Endometrium (tissue), 2 donors: ENCODE results near the gene DOCK4.

ENCODE experiments used
- FAIRE-seq: peaks from 2 replicates; lab custom pipeline; 2012; peaks lifted over from hg19 to GRCh38; lab: Jason Lieb, UNC
- donor health status: control.
- donor health status: control.

DOCK4 gene

DNA sequence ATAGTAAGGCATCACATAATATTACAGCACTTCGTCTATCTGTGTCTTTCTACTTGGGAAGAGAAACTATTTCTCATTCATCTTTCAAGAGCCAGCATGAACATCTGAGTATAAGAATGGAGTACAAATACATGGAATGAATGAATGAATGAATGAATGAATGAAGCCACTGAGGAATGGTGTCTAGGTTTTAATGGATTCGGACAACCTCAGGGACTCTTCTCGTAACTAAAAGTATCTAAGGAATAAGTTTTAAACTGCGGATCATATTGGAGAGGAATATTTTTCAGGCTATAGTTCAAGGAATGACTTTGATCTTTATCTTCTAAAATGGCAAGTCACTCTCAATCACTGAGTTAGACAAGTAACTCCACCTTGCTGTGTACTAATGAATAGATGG, 199.0 kb downstream of the DOCK4 start:
- FAIRE-seq: no peak

DNA sequence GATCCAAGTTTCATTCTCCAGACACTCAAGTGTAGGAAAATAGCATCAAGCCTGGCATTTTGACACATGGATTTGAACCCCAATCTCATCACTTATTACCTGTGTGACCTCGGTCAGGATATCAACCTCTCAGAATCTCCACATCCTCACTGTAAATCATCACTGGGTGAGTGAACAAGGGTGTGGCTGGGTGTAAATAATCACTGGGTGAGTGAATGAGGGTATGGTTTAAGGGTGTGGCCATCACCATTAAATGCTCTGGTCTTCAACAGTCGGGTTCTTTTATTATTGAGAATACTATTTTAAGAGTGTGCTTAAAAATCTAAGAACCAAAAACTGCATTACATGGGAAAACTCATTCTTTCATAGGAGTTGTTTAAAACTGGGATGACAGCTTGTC, 200.1 kb downstream of the DOCK4 start:
- FAIRE-seq: no peak

DNA sequence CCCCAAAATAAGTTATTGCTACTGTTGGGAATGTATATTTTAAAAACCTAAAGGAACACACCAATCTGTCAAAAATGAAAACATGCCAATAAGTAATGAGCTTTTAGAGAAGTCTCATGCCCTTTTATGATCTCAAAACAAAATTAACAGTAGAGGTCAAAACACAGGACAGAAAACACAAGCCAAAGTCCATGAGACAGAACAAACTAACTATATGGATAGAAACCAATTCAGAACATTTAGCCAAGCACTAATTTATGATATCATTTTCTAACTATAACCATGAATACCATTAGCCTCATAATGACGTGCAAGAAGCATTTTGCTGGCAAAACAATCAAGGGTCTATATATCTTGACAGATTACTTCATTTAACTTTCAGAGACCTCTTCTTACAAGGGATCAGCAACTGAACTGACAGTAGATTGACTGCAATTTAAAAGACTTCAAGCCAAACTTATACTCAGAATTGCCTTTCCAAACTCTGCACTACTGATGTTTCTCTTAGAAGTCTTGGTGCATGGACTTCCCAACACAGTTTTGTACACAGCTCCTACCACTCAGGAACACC, 200.9 kb downstream of the DOCK4 start:
- FAIRE-seq: no peak

DNA sequence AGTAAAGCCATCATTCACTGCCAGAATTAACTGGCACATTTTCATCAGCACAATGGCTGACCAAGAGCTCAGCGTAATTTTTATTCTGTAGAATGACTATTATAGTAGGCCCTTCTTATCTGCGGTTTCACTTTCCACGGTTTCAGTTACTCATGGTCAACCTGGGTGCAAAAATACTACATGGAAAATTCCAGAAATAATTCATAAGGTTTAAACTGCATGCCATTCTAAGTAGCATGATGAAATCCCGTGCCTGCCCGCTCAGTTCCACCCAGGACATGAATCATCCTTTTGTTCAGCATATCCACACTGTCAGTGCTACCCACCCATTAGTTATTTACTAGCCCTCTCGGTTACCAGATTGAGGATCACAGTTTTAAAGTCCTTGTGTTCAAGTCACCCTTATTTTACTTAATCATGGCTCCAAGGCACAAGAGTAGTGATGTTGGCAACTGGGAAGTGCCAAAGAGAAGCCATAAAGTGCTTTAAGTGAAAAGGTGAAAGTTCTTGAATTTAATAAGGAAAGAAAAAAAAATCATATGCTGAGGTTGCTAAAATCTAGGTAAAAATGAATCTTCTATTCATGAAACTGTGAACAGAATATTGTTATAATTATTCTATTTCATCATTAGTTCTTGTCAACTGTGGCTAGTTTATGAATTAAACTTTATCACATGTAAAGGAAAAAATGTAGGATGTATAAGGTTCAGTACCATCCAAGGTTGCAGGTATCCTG, 204.9 kb downstream of the DOCK4 start:
- no peak for FAIRE-seq

DNA sequence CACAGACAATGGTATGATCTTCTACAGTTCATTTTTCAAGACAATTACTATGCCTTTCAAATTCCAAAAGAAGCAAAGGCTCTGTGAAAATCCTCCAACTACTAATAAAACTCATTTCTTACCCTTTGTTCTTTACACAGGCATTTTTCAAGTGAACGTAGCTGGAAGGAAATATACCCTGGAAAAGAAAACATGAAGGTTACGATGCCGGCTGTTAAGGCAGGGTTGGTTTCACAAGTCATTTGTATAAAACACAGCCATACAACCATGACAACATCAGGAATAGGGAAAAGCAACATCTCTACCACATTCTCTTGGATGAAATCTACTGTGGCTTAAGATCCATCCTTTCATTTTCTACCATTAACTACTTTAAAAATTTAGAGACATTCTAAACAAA, 207.9 kb downstream of the DOCK4 start:
- FAIRE-seq: no peak

DNA sequence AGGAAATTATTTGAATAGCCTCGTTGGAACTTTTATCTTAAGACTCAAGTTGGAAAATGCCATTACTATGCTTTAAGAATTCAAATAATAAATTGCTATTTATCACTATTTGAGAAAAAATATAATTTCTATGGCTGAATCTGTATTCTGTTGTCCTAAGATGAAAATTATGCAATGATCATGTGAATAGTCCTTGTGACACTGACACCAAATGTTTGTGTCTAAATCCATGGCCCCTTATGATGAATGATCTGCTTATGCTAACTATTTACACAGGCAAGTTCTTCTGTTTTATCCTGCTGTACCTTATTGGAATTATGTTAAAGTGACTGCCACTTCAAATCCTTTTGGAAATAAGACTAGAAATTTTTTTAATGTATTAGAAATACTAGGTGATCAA, 208.7 kb downstream of the DOCK4 start:
- no peak for FAIRE-seq

DNA sequence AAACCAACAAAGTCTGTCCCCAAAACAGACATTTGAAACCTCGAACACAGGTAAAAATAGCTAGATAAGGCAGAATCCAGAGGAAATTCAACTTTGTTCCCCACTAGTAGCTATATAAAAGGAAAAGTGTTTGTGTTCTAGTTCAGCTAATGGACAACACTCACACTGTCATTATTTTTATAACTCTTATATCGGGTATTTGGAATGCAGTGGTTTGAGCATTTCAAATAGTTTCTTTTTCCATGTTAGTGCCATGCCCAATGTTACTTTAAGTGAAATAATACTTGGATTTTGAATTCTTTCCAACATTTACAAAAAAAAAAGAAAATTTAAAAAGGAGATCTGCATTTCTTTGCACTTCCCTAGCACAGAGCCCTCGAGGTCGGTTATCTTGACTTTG, 213.6 kb downstream of the DOCK4 start:
- FAIRE-seq: no peak

DNA sequence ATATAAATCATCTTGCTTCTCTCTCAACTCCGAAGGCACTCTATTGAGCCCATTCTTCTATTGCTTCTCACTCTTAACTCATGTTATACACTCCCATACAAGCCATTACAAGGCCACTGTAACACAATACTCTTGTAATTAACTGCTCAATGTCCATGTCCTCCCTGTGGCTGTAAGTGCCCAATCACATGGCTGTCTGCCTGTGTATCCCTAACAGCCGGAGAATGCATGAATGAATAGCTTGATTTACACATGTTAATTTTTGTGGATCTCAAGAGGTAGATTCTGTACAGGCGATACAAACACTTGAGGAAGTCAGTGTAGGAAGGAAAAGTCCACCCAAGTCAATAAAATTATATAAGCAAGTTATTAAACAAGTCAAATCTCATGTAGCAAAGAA, 215.6 kb downstream of the DOCK4 start:
- FAIRE-seq: no peak

DNA sequence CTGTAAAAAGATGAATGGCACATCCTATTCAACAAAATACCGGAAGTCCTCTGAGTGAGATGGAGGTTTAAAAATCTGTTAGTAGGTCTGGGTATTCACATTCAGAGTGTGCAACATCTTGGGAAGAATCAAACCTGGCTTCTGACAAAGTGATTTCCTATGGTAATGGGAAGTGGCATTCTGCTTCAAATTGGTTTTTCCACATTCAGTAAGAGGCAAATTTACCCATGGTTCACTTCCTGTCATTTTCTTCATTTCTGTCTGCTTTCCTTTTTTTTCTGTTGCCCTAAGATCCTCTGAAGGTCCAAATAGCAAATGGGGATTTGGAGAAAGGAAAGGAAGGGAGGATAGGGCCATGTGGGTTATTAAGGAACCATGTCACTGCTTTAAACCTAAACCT, 218.3 kb downstream of the DOCK4 start:
- FAIRE-seq: no peak

DNA sequence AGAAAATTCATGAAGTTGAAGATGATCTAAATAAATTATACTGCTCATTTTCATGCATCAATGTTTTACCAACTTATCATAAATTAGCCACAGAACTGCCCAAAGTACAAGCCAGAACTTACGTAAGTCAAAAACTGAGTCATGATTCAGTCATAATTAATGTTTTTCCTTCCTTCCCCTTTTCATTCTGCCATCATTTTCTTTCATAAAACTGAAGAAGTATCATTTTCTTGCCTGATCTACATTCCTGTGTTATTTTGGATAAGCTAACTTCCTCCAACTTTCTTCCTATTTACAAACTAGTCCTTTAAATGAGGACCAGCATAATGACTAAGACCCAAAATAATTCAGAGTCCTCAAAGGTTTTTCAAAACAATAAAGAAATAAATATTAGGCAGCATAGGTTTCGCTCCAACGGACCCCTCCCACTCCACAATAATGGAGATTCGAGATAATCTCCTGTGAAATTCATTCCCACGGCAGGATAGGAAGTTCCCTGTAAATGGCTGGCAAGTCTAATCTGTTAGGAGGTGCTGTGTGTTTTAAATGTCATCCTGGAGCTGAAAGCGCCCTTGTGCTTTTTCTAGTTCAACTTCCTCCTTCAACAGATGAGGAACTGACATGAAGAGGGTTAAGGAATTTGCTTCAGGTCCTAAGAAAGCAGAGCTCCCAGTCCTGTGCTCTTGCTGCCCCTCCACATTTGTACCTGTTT, 218.9 kb downstream of the DOCK4 start:
- FAIRE-seq: no peak

DNA sequence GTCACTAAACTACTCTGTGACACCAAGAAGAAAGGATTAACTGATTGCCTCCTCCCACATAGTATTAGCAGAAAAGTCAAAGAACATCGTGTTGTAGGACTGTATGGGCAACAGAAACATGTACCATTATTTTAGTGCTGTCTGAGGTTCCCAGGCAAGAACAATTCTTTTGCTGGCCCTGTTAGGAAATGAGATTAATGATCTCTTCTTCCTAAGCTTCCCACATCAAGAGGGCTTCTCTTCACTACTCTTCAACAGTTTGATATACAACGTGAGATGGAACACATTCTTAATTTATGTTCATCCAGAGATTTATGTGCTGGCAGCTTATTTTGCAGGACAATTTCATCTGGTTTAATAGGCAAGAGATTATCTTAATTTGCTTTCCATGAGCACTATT, 219.6 kb downstream of the DOCK4 start:
- FAIRE-seq: no peak

DNA sequence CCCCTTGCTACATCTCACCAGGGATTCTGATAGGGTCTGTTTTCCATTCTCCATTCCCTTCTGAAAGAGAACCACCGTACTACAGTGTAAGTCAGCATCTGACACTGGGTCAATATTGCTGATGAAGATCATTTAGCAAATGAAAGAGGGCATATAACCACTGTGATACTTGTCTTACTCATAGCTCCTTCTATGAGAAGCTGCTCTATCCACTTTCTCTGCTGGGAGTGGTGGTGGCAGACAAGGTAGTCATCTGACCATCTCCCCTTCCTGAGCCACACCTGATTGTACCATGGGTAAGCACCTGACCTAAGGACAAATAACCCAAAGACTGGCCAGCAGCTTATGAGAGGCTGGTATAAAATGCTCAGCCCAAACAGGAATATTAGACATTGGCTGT, 220.4 kb downstream of the DOCK4 start:
- FAIRE-seq: no peak

DNA sequence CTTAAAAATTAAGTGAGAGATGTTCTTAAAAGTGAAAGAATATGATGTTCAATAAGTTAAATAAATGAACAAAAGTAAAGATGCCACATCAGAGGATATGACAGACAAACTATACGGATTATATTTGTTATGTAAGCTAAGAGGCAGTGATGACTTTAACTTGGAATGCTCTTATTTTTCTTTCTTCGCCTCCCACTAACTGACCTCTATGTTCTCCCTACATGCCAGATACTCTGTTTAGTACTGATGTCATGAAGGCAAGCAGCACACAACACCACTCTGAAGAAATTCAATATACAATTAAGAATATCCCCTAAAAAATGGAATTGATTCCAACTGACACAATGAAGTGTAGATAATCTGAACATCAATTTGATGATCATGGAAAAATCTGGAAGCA, 223.4 kb downstream of the DOCK4 start:
- no peak for FAIRE-seq

DNA sequence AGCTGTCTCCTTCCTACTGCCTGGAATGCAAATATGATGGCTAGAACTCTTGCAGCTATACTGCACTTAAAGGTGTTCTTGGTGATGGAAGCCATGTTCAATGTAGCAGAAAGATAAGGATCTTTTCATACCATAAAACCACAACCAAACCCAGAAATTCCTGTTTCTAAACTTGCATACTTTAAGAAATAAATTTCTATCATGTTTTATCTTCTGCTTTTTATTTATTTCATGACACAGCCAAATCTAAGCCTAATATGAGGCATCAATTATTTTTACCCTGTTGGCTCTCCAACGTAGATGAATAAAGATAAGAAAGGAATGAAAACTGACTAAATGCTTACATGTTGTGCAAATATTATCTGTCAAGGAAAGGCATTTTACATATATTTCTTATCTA, 224.1 kb downstream of the DOCK4 start:
- FAIRE-seq: no peak

DNA sequence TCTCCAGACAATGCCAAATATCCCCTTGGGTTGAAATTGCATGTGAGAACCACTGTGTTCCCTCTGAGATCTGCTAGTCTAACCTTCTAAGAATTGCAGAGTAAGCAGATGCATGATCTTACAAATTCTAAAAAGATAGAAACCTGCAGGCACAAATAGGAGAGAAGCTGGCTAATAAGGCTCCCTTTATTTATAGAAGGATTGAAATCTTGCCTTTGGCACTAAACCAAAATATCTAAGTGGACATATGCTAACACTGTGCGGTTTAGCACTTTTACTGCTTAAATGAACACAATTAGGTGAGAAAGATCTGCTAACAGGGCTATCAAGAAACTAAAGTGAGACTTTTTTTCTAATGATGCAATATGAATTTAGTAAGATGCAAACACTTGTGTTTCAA, 225.5 kb downstream of the DOCK4 start:
- no peak for FAIRE-seq

DNA sequence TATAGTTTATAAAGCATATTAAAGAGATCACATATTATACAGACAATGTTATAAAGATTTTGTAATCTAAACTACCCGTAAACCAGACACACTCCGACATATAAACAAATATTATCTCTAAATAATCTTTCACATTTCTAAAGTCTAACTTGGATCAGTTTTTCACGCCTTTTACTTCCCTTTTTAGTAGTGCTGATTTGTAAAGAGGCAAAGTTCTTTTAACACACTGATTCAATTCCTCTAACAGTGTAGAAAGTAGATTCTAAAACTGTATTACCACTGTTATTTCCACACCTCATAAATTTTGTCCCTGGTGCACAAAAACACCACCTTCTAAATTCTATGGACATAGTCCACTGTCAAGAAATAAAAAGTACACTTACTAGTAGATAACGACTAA, 230.9 kb downstream of the DOCK4 start:
- FAIRE-seq: no peak

DNA sequence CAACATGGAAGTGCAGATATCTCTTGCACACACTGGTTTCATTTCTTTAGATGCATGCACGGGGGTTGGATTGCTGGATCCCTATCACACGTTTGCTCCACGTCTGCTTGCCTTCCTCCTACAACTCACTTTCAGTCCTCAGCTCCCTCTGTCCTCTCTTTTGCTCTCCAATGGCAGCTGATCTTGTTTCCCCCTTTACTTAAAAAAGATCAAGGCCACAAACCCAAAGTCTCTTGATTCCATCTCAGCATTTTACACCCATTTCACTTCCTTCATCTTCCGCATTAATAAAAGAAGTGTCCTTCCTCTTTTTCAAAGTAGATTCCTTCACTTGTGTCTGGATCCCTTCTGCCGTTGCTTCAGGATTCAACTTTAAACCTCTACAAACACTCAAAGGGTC, 245.2 kb downstream of the DOCK4 start:
- no peak for FAIRE-seq

DNA sequence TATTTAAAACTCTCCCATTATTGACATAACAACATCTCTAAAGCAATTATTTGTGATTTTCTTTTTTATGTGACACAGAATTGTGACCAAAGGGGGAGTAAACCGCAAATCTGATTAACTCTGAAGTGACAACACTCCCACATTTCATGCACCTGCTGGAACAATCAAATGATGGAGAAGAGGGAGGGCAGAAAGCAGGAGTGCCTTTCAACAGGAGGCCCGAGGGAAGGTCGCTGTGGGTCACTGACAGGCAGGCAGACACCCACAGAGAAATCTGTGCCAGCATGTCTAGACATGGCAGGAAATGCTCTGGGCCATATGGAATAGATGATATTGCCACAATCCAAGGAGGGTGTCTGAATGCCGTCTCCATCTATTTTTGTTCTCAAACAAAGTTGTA, 247.3 kb downstream of the DOCK4 start:
- FAIRE-seq: no peak

DNA sequence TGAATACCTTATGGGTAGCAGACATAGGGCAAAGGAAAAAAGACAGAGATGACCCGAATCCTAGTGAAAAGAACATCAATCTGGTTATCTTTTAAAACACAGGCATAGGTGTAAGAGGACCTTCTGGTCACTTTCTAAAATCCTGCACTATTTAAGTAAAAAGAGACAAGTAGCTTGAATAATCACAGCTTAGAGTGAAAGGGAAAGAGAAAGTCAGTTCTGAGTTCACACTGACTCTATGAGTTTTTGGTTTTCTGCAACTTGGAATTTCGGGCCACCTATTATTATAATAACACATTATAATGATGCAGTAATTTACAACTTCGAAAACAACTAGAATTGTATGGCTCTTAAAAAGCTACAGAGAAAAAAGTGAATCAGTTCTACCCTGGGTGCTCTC, 247.8 kb downstream of the DOCK4 start:
- no peak for FAIRE-seq

DNA sequence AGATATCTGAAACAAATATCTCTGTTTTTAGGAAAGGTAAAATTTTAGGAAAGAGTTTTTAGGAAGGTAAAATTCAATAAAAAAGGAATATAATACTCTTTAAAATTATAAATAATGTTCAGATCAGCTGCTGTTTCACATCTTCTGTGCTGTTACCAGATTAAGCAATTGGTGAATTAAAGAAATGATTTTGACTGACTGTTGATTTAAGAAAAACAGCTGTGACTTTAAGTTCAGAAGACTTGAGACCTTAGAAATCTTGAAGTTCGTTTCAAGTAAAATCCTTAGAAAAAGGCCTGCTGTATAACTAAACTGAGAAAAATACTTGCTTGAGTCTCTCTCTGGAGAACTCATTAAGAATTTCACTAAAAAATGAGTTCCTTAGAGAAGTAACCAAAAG, 250.6 kb downstream of the DOCK4 start:
- FAIRE-seq: no peak

DNA sequence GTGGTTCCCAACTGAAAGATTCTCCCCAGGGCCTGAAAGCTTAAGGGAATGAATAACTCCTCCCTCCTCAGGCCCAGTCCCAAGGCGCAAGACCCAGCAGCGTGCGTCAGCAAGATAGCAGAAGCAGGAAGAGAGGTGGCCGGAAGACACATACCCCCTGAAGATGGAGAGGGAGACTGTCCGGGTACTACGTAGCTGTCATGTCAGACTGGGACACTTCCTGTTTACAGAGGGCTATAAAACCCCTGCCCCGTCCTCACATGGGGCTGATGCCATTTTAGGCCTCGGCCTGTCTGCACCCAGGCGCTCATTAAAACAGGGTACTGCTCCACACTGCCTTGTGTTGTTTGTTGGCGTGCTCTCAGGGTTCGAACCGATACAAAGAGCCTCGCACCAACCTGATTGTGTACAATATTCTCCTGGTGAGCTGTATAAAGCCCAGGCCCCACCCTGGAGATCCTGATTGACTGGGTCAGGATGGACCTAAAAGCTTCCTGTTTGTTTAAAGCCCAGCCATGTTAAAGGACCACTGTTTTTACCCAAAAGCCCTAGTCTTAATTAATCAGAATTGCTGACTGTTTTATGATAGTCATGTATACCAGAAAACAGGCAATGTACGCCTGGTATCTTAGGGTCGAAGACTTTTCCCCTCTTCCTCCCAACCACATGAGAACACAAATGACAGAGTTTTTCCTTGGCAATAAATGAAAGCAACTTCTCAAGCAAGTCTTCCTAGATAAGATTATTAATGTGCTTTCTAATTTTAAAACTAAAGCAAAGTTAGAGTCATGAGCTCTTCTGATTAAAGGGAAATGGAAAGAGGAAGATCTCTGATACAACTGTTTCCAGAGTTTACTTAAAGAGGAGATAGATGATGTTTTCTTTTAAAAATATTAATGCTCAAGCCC, 251.5 kb downstream of the DOCK4 start:
- FAIRE-seq: no peak

DNA sequence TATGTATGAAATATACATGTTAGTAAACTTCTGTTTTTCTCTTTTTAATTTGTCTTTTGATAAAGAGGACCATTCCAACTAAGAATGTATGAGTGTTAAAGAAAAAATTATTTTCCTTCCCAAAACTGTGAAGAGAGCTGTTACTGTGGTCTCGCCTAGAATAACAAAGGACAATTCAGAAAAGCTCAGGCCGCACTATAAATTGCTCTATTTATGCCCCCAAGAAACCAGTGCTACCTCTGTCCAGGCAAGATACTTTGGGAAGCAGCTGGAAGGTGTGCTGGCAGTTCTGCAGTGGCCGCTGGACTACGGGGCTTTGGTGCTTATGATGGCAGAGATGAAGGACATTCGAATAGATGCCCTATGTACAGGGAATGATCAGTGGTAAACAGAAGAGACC, 252.1 kb downstream of the DOCK4 start:
- FAIRE-seq: no peak

DNA sequence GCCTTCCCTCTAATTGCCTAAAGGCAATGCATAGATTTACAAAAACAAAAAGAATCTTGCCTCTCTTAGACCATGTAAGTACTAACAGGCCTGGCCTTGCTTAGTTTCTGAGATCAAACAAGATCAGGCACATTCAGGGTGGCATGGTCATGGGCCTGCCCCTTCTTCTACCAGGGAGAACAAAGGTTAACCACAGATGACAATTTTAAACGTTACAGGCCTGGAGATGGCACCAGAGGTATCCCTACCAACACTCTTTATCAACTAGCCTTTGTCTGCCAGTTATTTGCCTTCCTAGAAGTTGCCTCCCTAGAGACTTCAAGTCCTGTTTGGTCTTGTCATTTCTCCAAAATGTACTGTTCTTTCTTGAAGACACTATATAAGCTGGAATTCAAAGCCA, 252.6 kb downstream of the DOCK4 start:
- FAIRE-seq: no peak
